Hepatocyte (in vitro differentiated cells): Measurements from ENCODE around the gene ZIC5. TPM values are rescaled to one million over a fixed set of nuclear protein-coding genes. Genes with fewer than 3 reads are reported as not detected.
A peak's percentile ranks its signal among the peaks of the same experiment; 100 is the strongest.

Experiments
- DNase-seq: peaks from one replicate; pipeline ENCODE4 v3.0.0-alpha.2; 2016; ENCODE audit warnings: low spot score
- H2AFZ ChIP-seq: fragments of 200-600 bp; sonication (generic); 2 replicates; pipeline ENCODE4 v1.6.0; 2016; ENCODE audit warnings: antibody characterized with exemption, mild to moderate bottlenecking
- H3K27ac ChIP-seq: fragments of 200-600 bp; sonication (generic); 2 replicates; pipeline ENCODE4 v1.5.1; 2016; ENCODE audit warnings: mild to moderate bottlenecking
- H3K27me3 ChIP-seq: fragments of 200-600 bp; sonication (generic); 2 replicates; pipeline ENCODE4 v1.6.1; 2016
- H3K36me3 ChIP-seq: fragments of 200-600 bp; sonication (generic); replicated peaks from 2 replicates; pipeline ENCODE4 v1.5.1; 2016; ENCODE audit warnings: low read depth; ENCODE audit not compliant: insufficient read depth
- H3K4me1 ChIP-seq: fragments of 200-600 bp; sonication (generic); 2 replicates; pipeline ENCODE4 v1.5.1; 2016; ENCODE audit warnings: mild to moderate bottlenecking, moderate library complexity; ENCODE audit not compliant: insufficient read depth
- H3K4me2 ChIP-seq: fragments of 200-600 bp; sonication (generic); 2 replicates; pipeline ENCODE4 v1.6.0; 2016
- H3K4me3 ChIP-seq: fragments of 200-600 bp; sonication (generic); 2 replicates; pipeline ENCODE4 v1.5.1; 2016; ENCODE audit warnings: mild to moderate bottlenecking
- H3K79me2 ChIP-seq: fragments of 200-600 bp; sonication (generic); 2 replicates; pipeline ENCODE4 v1.6.0; 2017; ENCODE audit warnings: mild to moderate bottlenecking
- H3K9me2 ChIP-seq: fragments of 200-600 bp; sonication (generic); replicated peaks from 2 replicates; pipeline ENCODE4 v1.6.0; 2017; ENCODE audit warnings: mild to moderate bottlenecking; ENCODE audit not compliant: insufficient read depth
- H3K9me3 ChIP-seq: fragments of 200-600 bp; sonication (generic); 2 replicates; pipeline ENCODE4 v1.5.1; 2016; ENCODE audit warnings: low read depth, mild to moderate bottlenecking
- H4K20me1 ChIP-seq: fragments of 200-600 bp; sonication (generic); 2 replicates; pipeline ENCODE4 v1.6.0; 2016; ENCODE audit warnings: mild to moderate bottlenecking; ENCODE audit not compliant: insufficient read depth, poor library complexity, severe bottlenecking
- EZH2 ChIP-seq: fragments of 200-600 bp; sonication (generic); IDR thresholded peaks from 2 replicates; pipeline ENCODE4 v1.6.1; 2016; ENCODE audit warnings: antibody characterized with exemption, mild to moderate bottlenecking, borderline replicate concordance
- EZH2phosphoT487 ChIP-seq: fragments of 200-600 bp; sonication (generic); IDR thresholded peaks from one replicate; pipeline ENCODE4 v1.6.1; 2018; ENCODE audit warnings: antibody characterized with exemption, mild to moderate bottlenecking, low read depth, moderate library complexity; ENCODE audit not compliant: unreplicated experiment, severe bottlenecking
- WGBS: methylation state at CpG from one replicate; pipeline ENCODE4 v1.1.6; 2016; ENCODE audit warnings: low lambda C conversion rate; ENCODE audit errors: missing lambda C conversion rate; 5-methylcytosine and 5-hydroxymethylcytosine counted together
- polyA plus RNA-seq: library from polyadenylated mRNA; unstranded; fragments of >200 nt; fragmentation: Nextera tagmentation; extraction: Ambion mirVana; gene quantifications from 2 replicates; pipeline ENCODE4 v1.2.1, GENCODE V29; 2016
- total RNA-seq: library from RNA; depleted of rRNA; stranded (reverse); fragments of >200 nt; gene quantifications from 2 replicates; pipeline ENCODE4 v1.2.3, GENCODE V29; 2014
- TF ChIP-seq, protein P1 (sequence below): fragments of 200-600 bp; sonication (generic); IDR thresholded peaks from 2 replicates; pipeline ENCODE4 v1.5.1; 2016; ENCODE audit warnings: antibody characterized with exemption, mild to moderate bottlenecking; ENCODE audit not compliant: poor library complexity

The ZIC5 gene
- total and polyA plus RNA-seq, 2 experiments from 2014 or later, result 0.13 TPM; not detected in 1

DNA sequence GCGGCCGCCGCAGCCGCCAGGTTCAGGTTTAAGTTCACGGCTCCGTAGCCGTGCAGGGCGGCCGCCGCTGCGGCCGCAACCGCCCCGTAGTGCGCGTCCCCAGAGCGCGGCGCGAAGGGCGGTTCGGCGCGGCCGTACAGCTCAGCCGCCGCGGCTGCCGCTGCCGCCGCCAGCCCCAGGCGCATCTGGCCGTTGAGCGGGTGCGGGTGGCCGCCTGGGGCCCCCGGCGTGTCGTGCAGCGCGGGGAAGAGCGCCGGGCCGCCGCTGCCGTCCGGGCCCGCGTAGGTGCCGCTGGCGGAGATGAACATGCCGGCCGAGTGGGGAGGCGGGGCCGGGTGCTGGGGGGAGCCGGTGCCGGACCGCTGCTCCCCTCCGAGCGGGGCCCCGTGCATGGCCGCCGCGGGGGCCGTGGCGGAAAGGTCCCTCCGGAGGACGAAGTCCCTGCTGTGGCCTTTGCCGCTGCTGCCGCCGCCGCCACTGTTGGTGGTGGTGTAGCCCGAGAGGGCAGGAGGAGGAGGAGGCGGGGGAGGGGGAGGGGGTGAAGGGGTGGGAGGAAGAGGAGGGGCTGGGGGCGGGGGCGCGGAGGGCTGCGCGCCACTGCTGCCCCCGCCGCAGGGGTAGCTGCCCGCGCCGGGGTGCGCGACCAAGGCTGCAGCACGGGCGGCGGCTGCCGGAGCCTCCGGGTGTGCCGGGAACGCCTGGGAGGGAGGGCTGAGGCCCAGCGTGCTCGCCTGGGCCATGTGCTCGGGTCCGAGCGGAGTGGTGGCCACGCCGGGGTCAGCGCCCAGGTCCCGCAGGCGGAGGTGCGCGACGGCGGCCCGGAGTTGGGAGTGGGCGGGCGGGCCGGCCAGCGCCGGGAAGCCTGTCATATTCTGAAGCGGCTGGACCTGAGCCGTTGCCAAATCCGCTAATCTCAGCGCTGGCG lies 654 bp downstream of the ZIC5 start:
- H3K27ac ChIP-seq, result no peak overlapping the region
- peaks cover 91% of the 10 kb centered on the region for H3K27me3 ChIP-seq
- peaks cover 21% of the 10 kb centered on the region for H3K4me1 ChIP-seq
- under 1% methylated on average over 48 of the region's 118 CpGs for WGBS
- H3K9me2 ChIP-seq, result no peaks in the 10 kb centered on the region
- no peaks in the 10 kb centered on the region for H3K79me2 ChIP-seq
- H3K4me3 ChIP-seq, result no peak overlapping the region
- peak overlapping the region; percentile 35 for H2AFZ ChIP-seq
- no peaks in the 10 kb centered on the region for H3K36me3 ChIP-seq
- H4K20me1 ChIP-seq, result no peaks in the 10 kb centered on the region
- H3K9me3 ChIP-seq, result no peaks in the 10 kb centered on the region
- DNase-seq, result no peak
- TF ChIP-seq EZH2phosphoT487 (peak; percentile 81), EZH2 (no peak)
- peak overlapping the region; percentile 84 for H3K4me2 ChIP-seq

DNA sequence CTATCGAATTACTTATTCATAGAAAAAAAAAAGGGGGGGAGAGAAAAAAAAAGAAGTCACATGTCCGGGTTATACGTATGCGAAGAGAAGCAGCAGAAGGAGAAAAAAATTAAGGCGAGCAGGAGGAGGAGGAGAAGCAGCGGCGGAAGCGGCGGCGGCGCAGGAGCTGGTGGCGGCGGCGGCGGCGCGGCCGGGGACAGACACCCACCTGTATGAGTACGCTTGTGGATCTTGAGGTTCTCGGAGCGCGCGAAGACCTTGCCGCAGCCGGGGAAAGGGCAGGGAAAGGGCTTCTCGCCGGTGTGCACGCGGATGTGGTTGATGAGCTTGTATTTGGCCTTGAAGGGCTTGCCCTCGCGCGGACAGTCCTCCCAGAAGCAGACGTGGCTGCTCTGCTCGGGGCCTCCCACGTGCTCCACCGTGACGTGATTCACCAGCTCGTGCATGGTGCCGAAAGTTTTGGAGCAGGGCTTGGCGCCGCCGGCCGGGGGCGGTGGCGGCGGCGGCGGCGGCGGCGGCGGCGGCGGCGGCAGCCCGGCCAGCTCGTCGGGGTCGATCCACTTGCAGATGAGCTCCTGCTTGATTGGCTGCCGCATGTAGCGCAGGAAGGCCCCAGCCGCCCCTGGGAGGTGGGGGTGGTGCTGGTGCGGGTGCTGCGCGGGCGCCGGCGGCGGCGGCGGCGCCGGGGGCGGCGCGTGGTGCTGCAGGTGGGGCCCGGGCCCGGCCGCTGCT lies 1.5 kb downstream of the ZIC5 start:
- WGBS, result 3% methylated on average over 43 of the region's 79 CpGs
- no peak for DNase-seq
- H3K36me3 ChIP-seq, result no peaks in the 10 kb centered on the region
- H3K4me2 ChIP-seq, result peak overlapping the region; percentile 84
- TF ChIP-seq, protein P1, sequence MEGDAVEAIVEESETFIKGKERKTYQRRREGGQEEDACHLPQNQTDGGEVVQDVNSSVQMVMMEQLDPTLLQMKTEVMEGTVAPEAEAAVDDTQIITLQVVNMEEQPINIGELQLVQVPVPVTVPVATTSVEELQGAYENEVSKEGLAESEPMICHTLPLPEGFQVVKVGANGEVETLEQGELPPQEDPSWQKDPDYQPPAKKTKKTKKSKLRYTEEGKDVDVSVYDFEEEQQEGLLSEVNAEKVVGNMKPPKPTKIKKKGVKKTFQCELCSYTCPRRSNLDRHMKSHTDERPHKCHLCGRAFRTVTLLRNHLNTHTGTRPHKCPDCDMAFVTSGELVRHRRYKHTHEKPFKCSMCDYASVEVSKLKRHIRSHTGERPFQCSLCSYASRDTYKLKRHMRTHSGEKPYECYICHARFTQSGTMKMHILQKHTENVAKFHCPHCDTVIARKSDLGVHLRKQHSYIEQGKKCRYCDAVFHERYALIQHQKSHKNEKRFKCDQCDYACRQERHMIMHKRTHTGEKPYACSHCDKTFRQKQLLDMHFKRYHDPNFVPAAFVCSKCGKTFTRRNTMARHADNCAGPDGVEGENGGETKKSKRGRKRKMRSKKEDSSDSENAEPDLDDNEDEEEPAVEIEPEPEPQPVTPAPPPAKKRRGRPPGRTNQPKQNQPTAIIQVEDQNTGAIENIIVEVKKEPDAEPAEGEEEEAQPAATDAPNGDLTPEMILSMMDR, result no peak
- TF ChIP-seq EZH2 (peak; percentile 63), EZH2phosphoT487 (peak; percentile 97)
- H3K27ac ChIP-seq, result no peak overlapping the region
- peak overlapping the region; percentile 71 for H2AFZ ChIP-seq
- H4K20me1 ChIP-seq, result no peaks in the 10 kb centered on the region
- no peaks in the 10 kb centered on the region for H3K9me3 ChIP-seq
- H3K79me2 ChIP-seq, result no peaks in the 10 kb centered on the region
- peaks cover 91% of the 10 kb centered on the region for H3K27me3 ChIP-seq
- H3K4me3 ChIP-seq, result peak overlapping the region; percentile 29
- peaks cover 21% of the 10 kb centered on the region for H3K4me1 ChIP-seq
- H3K9me2 ChIP-seq, result no peaks in the 10 kb centered on the region

DNA sequence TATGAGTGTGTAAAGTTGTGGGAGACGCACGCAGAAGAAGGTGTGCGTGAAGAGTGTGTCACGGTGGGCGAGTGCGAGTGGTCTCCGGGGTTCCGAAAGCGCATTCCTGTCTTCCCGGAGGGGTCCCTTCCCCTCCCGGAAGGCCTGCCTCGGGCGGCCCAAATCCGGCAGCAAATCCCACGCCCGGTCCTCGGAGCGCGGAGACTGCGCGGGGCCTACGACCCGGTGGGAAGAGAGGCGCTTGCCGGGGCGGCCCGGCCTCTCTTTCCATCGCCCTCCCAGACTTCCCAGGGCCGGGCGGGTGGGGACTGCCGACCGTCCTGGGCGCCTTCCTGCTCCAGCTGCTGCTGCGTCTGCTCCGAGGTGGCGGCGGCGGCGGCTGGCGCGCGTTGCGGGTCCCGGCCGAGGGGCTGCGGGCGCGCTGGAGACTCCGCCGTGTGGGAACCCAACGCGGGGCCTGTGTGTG lies 2.1 kb downstream of the ZIC5 start:
- Histone ChIP-seq H2AFZ (peak overlapping the region; percentile 71), H3K4me1 (peaks cover 21% of the 10 kb centered on the region), H3K27me3 (peaks cover 88% of the 10 kb centered on the region), H3K4me2 (peak overlapping the region; percentile 84), H3K9me3 (no peaks in the 10 kb centered on the region), H3K4me3 (peak overlapping the region; percentile 29), H3K79me2 (no peaks in the 10 kb centered on the region), H3K9me2 (no peaks in the 10 kb centered on the region), H3K27ac (no peak overlapping the region), H3K36me3 (no peaks in the 10 kb centered on the region), H4K20me1 (no peaks in the 10 kb centered on the region)
- 5% methylated on average over 24 of the region's 52 CpGs for WGBS
- no peak for DNase-seq
- TF ChIP-seq, protein P1, result no peak
- TF ChIP-seq EZH2 (peak; percentile 97), EZH2phosphoT487 (no peak)
